Measurements from ENCODE around the gene TP53AIP1. TPM values are rescaled to one million over a fixed set of nuclear protein-coding genes. Genes with fewer than 3 reads are reported as not detected.
A peak's percentile ranks its signal among the peaks of the same experiment; 100 is the strongest.

Gene TP53AIP1
- total RNA-seq, 2 donors from 2014 or later = 0.14 TPM; not detected in 1

- Mint-ChIP-seq H3K4me1 (ENCODE audit: low read depth) (no peaks in the 10 kb centered on the region), H3K36me3 (ENCODE audit: insufficient read depth in 2 of 2) (no peaks in the 10 kb centered on the region), H3K4me3 (no peak overlapping the region), H3K27ac (no peak overlapping the region), H3K9me3 (no peaks in the 10 kb centered on the region), H3K27me3 (ENCODE audit: low read depth) (peaks cover 5% of the 10 kb centered on the region)
- DNase-seq (no peak), ATAC-seq (replicated peaks in 1 of 2) (no peak)
Observed at GRCh38 chr11:128940156-128940555, 2.5 kb downstream of the TP53AIP1 start.

- DNase-seq = no peak
- Mint-ChIP-seq H3K9me3 (no peaks in the 10 kb centered on the region), H3K36me3 (ENCODE audit: insufficient read depth in 2 of 2) (no peaks in the 10 kb centered on the region), H3K27me3 (ENCODE audit: low read depth) (no peaks in the 10 kb centered on the region), H3K27ac (no peak overlapping the region), H3K4me3 (no peak overlapping the region), H3K4me1 (ENCODE audit: low read depth) (no peaks in the 10 kb centered on the region)
- ATAC-seq (replicated peaks in 1 of 2) = no peak
Observed at GRCh38 chr11:128939591-128939990, 3.1 kb downstream of the TP53AIP1 start.

- H3K27me3 Mint-ChIP-seq (ENCODE audit: low read depth) = no peaks in the 10 kb centered on the region
- DNase-seq (no peak), ATAC-seq (replicated peaks in 1 of 2) (no peak)
- H3K4me1 Mint-ChIP-seq (ENCODE audit: low read depth) = no peaks in the 10 kb centered on the region
- H3K36me3 Mint-ChIP-seq (ENCODE audit: insufficient read depth in 2 of 2) = no peaks in the 10 kb centered on the region
- no peak overlapping the region for H3K4me3 Mint-ChIP-seq
- H3K27ac Mint-ChIP-seq = no peak overlapping the region
- H3K9me3 Mint-ChIP-seq = no peaks in the 10 kb centered on the region
Observed at GRCh38 chr11:128938156-128938885, 4.3 kb downstream of the TP53AIP1 start.

GRCh38 chr11:128937480-128937879 lies 5.2 kb downstream of the TP53AIP1 start:
- H3K27me3 Mint-ChIP-seq (ENCODE audit: low read depth) = no peaks in the 10 kb centered on the region

GRCh38 chr11:128936606-128937251 lies 5.9 kb downstream of the TP53AIP1 start:
- H3K27ac Mint-ChIP-seq = no peak overlapping the region
- no peaks in the 10 kb centered on the region for H3K27me3 Mint-ChIP-seq (ENCODE audit: low read depth)
- ATAC-seq (replicated peaks in 1 of 2) (no peak), DNase-seq (no peak)
- H3K4me1 Mint-ChIP-seq (ENCODE audit: low read depth) = no peaks in the 10 kb centered on the region
- H3K36me3 Mint-ChIP-seq (ENCODE audit: insufficient read depth in 2 of 2) = no peaks in the 10 kb centered on the region
- H3K4me3 Mint-ChIP-seq = no peak overlapping the region
- no peaks in the 10 kb centered on the region for H3K9me3 Mint-ChIP-seq

More at GRCh38 chr11:128937480-128937879, 5.2 kb downstream of the TP53AIP1 start:
- no peak overlapping the region for H3K27ac Mint-ChIP-seq
- H3K9me3 Mint-ChIP-seq = no peaks in the 10 kb centered on the region
- ATAC-seq (replicated peaks in 1 of 2) (no peak), DNase-seq (no peak)
- H3K4me3 Mint-ChIP-seq = no peak overlapping the region
- no peaks in the 10 kb centered on the region for H3K36me3 Mint-ChIP-seq (ENCODE audit: insufficient read depth in 2 of 2)
- H3K4me1 Mint-ChIP-seq (ENCODE audit: low read depth) = no peaks in the 10 kb centered on the region

GRCh38 chr11:128934926-128935325 lies 7.7 kb downstream of the TP53AIP1 start:
- H3K27me3 Mint-ChIP-seq (ENCODE audit: low read depth) = no peaks in the 10 kb centered on the region
- DNase-seq = no peak
- no peak overlapping the region for H3K27ac Mint-ChIP-seq
- H3K9me3 Mint-ChIP-seq = no peaks in the 10 kb centered on the region
- H3K4me3 Mint-ChIP-seq = no peak overlapping the region
- no peaks in the 10 kb centered on the region for H3K36me3 Mint-ChIP-seq (ENCODE audit: insufficient read depth in 2 of 2)
- H3K4me1 Mint-ChIP-seq (ENCODE audit: low read depth) = peaks cover under 1% of the 10 kb centered on the region
- no peak for ATAC-seq (replicated peaks in 1 of 2)

- DNase-seq = no peak
- H3K27ac Mint-ChIP-seq = no peak overlapping the region
Observed at GRCh38 chr11:128934351-128934750, 8.3 kb downstream of the TP53AIP1 start.

GRCh38 chr11:128933481-128934178 lies 9.0 kb downstream of the TP53AIP1 start:
- DNase-seq = no peak
- no peaks in the 10 kb centered on the region for H3K36me3 Mint-ChIP-seq (ENCODE audit: insufficient read depth in 2 of 2)
- no peaks in the 10 kb centered on the region for H3K9me3 Mint-ChIP-seq
- H3K4me1 Mint-ChIP-seq (ENCODE audit: low read depth) = peaks cover 11% of the 10 kb centered on the region
- no peak overlapping the region for H3K27ac Mint-ChIP-seq
- no peak overlapping the region for H3K4me3 Mint-ChIP-seq
- no peak for ATAC-seq (replicated peaks in 1 of 2)
- peaks cover 10% of the 10 kb centered on the region for H3K27me3 Mint-ChIP-seq (ENCODE audit: low read depth)

More at GRCh38 chr11:128934351-128934750, 8.3 kb downstream of the TP53AIP1 start:
- ATAC-seq (replicated peaks in 1 of 2) = no peak
- Mint-ChIP-seq H3K4me3 (no peak overlapping the region), H3K36me3 (ENCODE audit: insufficient read depth in 2 of 2) (no peaks in the 10 kb centered on the region), H3K27me3 (ENCODE audit: low read depth) (peaks cover 3% of the 10 kb centered on the region), H3K9me3 (no peaks in the 10 kb centered on the region), H3K4me1 (ENCODE audit: low read depth) (peaks cover 6% of the 10 kb centered on the region)

- DNase-seq (no peak), ATAC-seq (replicated peaks in 1 of 2) (no peak)
- Mint-ChIP-seq H3K36me3 (ENCODE audit: insufficient read depth in 2 of 2) (no peaks in the 10 kb centered on the region), H3K4me1 (ENCODE audit: low read depth) (peaks cover 18% of the 10 kb centered on the region), H3K9me3 (no peaks in the 10 kb centered on the region), H3K27me3 (ENCODE audit: low read depth) (peaks cover 13% of the 10 kb centered on the region), H3K4me3 (no peak overlapping the region), H3K27ac (no peak overlapping the region)
Observed at GRCh38 chr11:128931668-128932067, 11.0 kb downstream of the TP53AIP1 start.

GRCh38 chr11:128931066-128931465 lies 11.6 kb downstream of the TP53AIP1 start:
- no peak for ATAC-seq (replicated peaks in 1 of 2)
- no peak for DNase-seq
- Mint-ChIP-seq H3K27ac (no peak overlapping the region), H3K9me3 (no peaks in the 10 kb centered on the region), H3K4me1 (ENCODE audit: low read depth) (peaks cover 18% of the 10 kb centered on the region), H3K27me3 (ENCODE audit: low read depth) (peaks cover 13% of the 10 kb centered on the region), H3K36me3 (ENCODE audit: insufficient read depth in 2 of 2) (no peaks in the 10 kb centered on the region), H3K4me3 (no peak overlapping the region)

- Mint-ChIP-seq H3K27me3 (ENCODE audit: low read depth) (peaks cover 13% of the 10 kb centered on the region), H3K4me3 (no peak overlapping the region)
- no peak for ATAC-seq (replicated peaks in 1 of 2)
Observed at GRCh38 chr11:128929991-128930390, 12.7 kb downstream of the TP53AIP1 start.

GRCh38 chr11:128929468-128929867 lies 13.2 kb downstream of the TP53AIP1 start:
- H3K4me3 Mint-ChIP-seq = no peak overlapping the region

More at GRCh38 chr11:128929991-128930390, 12.7 kb downstream of the TP53AIP1 start:
- H3K27ac Mint-ChIP-seq = no peak overlapping the region
- no peaks in the 10 kb centered on the region for H3K9me3 Mint-ChIP-seq
- no peaks in the 10 kb centered on the region for H3K36me3 Mint-ChIP-seq (ENCODE audit: insufficient read depth in 2 of 2)
- H3K4me1 Mint-ChIP-seq (ENCODE audit: low read depth) = peaks cover 18% of the 10 kb centered on the region
- DNase-seq = no peak

GRCh38 chr11:128928400-128928799 lies 14.3 kb downstream of the TP53AIP1 start:
- H3K36me3 Mint-ChIP-seq (ENCODE audit: insufficient read depth in 2 of 2) = no peaks in the 10 kb centered on the region

More at GRCh38 chr11:128929468-128929867, 13.2 kb downstream of the TP53AIP1 start:
- Mint-ChIP-seq H3K27me3 (ENCODE audit: low read depth) (peaks cover 13% of the 10 kb centered on the region), H3K4me1 (ENCODE audit: low read depth) (peaks cover 18% of the 10 kb centered on the region), H3K9me3 (no peaks in the 10 kb centered on the region), H3K27ac (no peak overlapping the region), H3K36me3 (ENCODE audit: insufficient read depth in 2 of 2) (no peaks in the 10 kb centered on the region)
- ATAC-seq (replicated peaks in 1 of 2) (peak; percentile 11 to 33), DNase-seq (no peak)

More at GRCh38 chr11:128928400-128928799, 14.3 kb downstream of the TP53AIP1 start:
- Mint-ChIP-seq H3K27ac (no peak overlapping the region), H3K4me1 (ENCODE audit: low read depth) (peaks cover 18% of the 10 kb centered on the region), H3K9me3 (no peaks in the 10 kb centered on the region), H3K27me3 (ENCODE audit: low read depth) (peaks cover 13% of the 10 kb centered on the region), H3K4me3 (peak overlapping the region in 1 of 2 donors; percentile 14)
- DNase-seq (peak in 1 of 2 donors; percentile 5), ATAC-seq (replicated peaks in 1 of 2) (peak; percentile 37 to 52)

Measured in activated T-cell treated with anti-CD3 and anti-CD28 coated beads, Interleukin-2, amount 50 U/mL, for 72 hours (primary cell).